Measurements from ENCODE around the gene FGGY. TPM values are rescaled to one million over a fixed set of nuclear protein-coding genes. Genes with fewer than 3 reads are reported as not detected.

The FGGY gene
- total RNA-seq, 4 donors from 2014 or later: 24.9 to 35.9 (median 30.5) TPM

DNA sequence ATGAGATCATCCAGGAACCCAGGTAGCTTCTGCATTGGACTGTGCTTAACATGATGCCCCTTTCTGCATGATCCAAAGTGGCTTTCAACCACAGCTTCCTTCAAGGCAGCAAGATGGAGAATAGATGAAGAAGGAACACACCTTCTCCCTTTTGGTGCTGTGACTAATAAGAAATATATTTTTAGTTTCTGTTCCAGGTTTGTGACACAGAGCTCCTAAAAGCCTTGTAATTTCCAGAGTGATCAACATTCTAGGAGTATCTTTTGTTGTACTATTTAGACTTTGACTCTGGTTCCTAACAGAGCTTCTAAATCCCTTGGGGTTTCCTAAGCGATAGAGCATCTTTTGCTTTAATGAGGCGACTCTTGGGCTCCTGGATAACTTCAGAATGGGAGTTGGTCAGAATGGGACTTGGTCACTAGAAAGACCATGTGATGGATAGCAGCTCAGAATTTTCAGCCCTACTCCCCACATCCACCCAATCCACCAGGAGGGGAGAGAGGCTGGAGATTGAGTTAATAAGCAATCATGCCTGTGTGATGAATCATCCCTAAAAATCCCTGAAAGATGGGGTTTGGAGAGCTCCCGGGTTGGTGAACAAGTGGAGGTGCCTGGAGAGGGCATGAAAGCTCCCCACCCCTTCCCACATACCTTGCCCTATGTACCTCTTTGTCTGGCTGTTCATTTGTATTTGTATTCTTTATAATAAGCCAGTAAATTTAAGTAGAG is 134.8 kb downstream of the FGGY start:
- ATAC-seq: no peak
- no peak overlapping the region for H3K4me3 ChIP-seq
- no peaks in the 10 kb centered on the region for H3K27me3 ChIP-seq
- in situ Hi-C loops (cut with MboI; ENCODE audit: low sequenced_read_pairs in 4 of 4): loop anchor here in 1 of 4 donors (25.0 kb wide), 1 partner anchor 256 kb away; no protein-coding TSS in a partner anchor
- peak overlapping the region in 1 of 4 donors; percentile 61 for H3K27ac ChIP-seq
- TF ChIP-seq POLR2A (IDR thresholded peaks at IDR 0.05): no peak
- TF ChIP-seq, protein P1, sequence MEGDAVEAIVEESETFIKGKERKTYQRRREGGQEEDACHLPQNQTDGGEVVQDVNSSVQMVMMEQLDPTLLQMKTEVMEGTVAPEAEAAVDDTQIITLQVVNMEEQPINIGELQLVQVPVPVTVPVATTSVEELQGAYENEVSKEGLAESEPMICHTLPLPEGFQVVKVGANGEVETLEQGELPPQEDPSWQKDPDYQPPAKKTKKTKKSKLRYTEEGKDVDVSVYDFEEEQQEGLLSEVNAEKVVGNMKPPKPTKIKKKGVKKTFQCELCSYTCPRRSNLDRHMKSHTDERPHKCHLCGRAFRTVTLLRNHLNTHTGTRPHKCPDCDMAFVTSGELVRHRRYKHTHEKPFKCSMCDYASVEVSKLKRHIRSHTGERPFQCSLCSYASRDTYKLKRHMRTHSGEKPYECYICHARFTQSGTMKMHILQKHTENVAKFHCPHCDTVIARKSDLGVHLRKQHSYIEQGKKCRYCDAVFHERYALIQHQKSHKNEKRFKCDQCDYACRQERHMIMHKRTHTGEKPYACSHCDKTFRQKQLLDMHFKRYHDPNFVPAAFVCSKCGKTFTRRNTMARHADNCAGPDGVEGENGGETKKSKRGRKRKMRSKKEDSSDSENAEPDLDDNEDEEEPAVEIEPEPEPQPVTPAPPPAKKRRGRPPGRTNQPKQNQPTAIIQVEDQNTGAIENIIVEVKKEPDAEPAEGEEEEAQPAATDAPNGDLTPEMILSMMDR (IDR thresholded peaks at IDR 0.05 in 4 of 5, conservative IDR thresholded peaks at IDR 0.05 in 1 of 5): no peak
- peaks cover 74 to 82% of the 10 kb centered on the region in 2 donors for H3K4me1 ChIP-seq
- no peak for DNase-seq
- no peaks in the 10 kb centered on the region for H3K36me3 ChIP-seq
- intact Hi-C loops (cut with DNase I; ENCODE audit: low total_unique reads): loop anchor here (5.0 kb wide), 1 partner anchor 266 kb away; no protein-coding TSS in a partner anchor
- H3K9me3 ChIP-seq: no peaks in the 10 kb centered on the region

DNA sequence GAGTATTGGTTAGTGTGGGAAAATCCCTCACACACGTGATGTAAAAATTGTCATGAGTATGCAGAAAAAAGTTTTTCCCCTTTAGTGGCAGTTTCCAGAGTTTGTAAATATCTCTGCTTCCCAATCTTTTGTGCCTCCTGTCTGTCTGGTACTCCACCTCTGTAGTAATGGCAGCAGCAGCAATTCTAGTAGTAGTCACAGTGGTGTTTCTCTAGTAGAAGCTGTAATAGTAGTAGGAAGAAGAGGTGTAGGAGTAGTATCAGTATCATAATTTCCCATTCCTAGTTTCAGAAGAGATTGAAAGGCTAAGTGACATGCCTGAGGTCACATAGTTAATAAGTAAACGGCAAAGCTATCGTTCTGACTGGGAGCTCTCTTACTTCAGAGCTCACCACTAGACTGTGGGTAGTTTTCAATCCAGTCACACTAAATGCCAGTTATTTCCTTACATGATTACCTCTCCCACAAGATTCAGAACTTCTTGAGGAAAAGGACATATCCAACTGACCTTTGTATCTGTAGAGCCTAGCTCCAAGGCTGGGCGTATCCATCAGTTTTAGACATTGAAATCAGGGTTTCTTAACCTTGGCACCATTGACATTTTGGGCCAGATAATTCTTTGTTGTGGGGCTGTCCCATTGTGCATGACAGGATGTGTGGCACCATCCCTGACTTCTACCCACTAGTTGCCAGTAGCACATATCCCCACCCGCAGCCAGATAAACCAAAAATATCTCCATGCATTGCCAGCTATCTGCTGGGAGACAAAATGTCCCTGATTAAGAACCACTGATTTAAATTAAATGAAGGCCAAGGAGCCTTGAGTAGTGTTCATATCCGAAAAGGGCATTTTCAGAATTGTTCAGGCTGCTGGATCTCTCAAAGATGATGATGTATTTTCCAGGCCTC is 135.9 kb downstream of the FGGY start:
- TF ChIP-seq, protein P1 (IDR thresholded peaks at IDR 0.05 in 4 of 5, conservative IDR thresholded peaks at IDR 0.05 in 1 of 5): no peak
- TF ChIP-seq POLR2A (IDR thresholded peaks at IDR 0.05): no peak
- Histone ChIP-seq H3K27me3 (no peaks in the 10 kb centered on the region), H3K4me3 (no peak overlapping the region), H3K27ac (peak overlapping the region; percentile 13 to 61 (median 54)), H3K36me3 (no peaks in the 10 kb centered on the region), H3K4me1 (peaks cover 78 to 85% of the 10 kb centered on the region in 2 donors), H3K9me3 (no peaks in the 10 kb centered on the region)
- in situ Hi-C loops (cut with MboI; ENCODE audit: low sequenced_read_pairs in 4 of 4) (loop anchor here in 1 of 4 donors (25.0 kb wide), 1 partner anchor 255 kb away; no protein-coding TSS in a partner anchor), intact Hi-C loops (cut with DNase I; ENCODE audit: low total_unique reads) (loop anchor here (5.0 kb wide), 1 partner anchor 265 kb away; no protein-coding TSS in a partner anchor)
- ATAC-seq (no peak), DNase-seq (no peak)

DNA sequence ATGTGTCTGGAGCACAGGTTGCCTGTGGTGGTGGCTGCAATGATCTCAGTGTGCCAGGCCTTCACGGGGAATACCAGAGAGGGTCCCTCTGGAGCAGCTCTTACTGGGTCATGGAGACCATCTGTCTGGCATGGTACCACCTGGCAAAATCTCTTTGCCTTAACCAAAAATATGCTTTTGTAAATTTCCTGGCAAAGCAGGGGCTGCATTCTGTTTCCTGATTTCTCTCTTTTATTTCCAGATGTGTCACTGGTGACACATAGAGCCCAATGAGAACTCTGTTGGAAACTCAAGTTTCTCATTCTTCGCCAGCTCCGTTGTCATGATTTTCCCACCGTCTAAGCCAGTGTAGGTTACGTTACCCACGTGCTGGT is 136.5 kb downstream of the FGGY start:
- H3K9me3 ChIP-seq: no peaks in the 10 kb centered on the region
- peaks cover 78 to 85% of the 10 kb centered on the region in 2 donors for H3K4me1 ChIP-seq
- H3K27ac ChIP-seq: peak overlapping the region; percentile 13 to 61 (median 54)
- no peak overlapping the region for H3K4me3 ChIP-seq
- DNase-seq: peak; percentile 33 to 63
- intact Hi-C loops (cut with DNase I; ENCODE audit: low total_unique reads): loop anchor here (5.0 kb wide), 1 partner anchor 264 kb away; no protein-coding TSS in a partner anchor
- H3K27me3 ChIP-seq: no peaks in the 10 kb centered on the region
- peak; percentile 23 to 39 for ATAC-seq
- in situ Hi-C loops (cut with MboI; ENCODE audit: low sequenced_read_pairs in 4 of 4): loop anchor here in 1 of 4 donors (25.0 kb wide), 1 partner anchor 254 kb away; no protein-coding TSS in a partner anchor
- TF ChIP-seq POLR2A (IDR thresholded peaks at IDR 0.05): no peak
- TF ChIP-seq, protein P1 (IDR thresholded peaks at IDR 0.05 in 4 of 5, conservative IDR thresholded peaks at IDR 0.05 in 1 of 5): no peak
- H3K36me3 ChIP-seq: no peaks in the 10 kb centered on the region

DNA sequence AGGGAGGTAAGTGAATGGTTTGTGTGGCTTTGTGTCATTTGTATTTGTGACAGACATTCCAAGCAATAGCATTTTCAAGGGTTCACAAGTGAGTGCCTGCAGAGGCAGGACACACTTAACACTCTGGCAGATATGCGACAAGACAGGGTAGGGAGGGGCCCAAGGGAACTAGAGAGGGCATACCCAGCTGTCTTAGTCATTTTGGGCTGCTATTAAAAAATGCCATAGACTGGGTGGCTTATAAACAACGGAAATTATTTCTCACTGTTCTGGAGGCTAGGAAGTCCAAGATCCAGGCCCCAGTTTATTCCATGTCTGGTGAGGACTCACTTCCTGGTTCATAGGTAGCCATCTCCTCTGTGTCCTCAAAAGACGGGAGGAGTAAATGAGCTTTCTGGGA is 137.4 kb downstream of the FGGY start:
- peak overlapping the region; percentile 13 to 58 (median 46) for H3K27ac ChIP-seq
- DNase-seq (no peak), ATAC-seq (peak in 1 of 2 donors; percentile 25)
- in situ Hi-C loops (cut with MboI; ENCODE audit: low sequenced_read_pairs in 4 of 4): loop anchor here in 1 of 4 donors (25.0 kb wide), 1 partner anchor 253 kb away; no protein-coding TSS in a partner anchor
- intact Hi-C loops (cut with DNase I; ENCODE audit: low total_unique reads): loop anchor here (5.0 kb wide), 1 partner anchor 263 kb away; no protein-coding TSS in a partner anchor
- TF ChIP-seq, protein P1 (IDR thresholded peaks at IDR 0.05 in 4 of 5, conservative IDR thresholded peaks at IDR 0.05 in 1 of 5): no peak
- no peak for TF ChIP-seq POLR2A (IDR thresholded peaks at IDR 0.05)
- H3K4me1 ChIP-seq: peaks cover 71 to 82% of the 10 kb centered on the region in 2 donors
- no peak overlapping the region for H3K4me3 ChIP-seq
- H3K9me3 ChIP-seq: no peaks in the 10 kb centered on the region
- no peaks in the 10 kb centered on the region for H3K36me3 ChIP-seq
- H3K27me3 ChIP-seq: no peaks in the 10 kb centered on the region
